Measurements from ENCODE around the gene GLRX2.

GLRX2 gene

DNA sequence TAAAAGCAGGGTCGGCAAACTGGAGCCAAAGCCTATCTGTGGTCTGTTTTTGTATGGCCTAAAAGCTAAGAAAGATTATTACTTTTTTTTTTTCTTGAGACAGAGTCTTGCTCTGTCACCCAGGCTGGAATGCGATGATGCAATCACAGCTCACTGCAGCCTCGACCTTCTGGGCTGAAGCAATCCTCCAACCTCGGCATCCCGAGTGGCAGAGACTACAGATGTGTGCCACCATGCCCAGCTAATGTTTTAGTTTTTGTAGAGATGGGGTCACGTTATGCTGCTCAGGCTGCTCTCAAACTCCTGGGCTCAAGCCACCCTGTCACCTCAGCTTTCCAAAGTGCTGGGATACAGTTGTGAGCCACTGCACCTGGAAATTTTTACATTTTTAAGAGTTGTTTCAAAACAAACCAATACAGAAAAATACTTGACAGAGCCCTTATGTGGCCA is 6.5 kb upstream of the GLRX2 start:
- DNase-seq (ENCODE audit: low read depth): no peak

DNA sequence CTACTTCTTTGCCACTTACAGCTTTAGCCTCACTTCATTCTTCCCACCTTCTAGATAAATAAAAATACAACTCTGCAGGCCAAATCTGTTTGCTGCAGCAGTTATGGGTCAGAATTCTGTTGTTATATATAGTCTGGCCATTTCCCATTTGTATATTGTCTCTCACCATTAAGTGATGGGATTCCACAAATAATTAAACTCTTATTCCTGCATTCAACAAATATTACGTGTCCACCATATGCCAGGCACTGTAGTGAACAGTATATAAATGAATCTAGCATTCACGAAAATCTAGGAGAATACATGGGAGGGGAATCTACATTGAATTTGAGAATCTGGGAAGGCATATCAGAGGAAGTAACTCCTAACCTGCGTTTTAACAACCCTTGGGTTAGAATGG is 5.7 kb upstream of the GLRX2 start:
- DNase-seq (ENCODE audit: low read depth): no peak

DNA sequence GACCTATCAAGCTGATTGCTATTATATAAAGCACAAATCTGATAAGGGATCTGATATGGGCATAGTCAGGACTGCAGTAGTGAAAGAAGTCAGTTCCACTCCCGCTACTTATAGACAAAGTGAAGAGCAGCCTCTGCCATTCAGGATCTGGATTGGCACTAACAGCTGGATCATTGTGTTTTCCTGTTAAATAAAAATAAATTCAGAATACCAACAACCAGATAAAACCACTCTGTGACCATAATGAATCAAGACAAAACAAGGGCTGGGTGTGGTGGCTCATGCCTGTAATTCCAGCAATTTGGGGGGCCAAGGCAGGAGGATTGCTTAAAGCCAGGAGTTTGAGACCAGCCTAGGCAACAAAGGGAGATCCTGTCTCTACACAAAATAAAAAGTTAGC is 5.0 kb upstream of the GLRX2 start:
- no peak for DNase-seq (ENCODE audit: low read depth)

DNA sequence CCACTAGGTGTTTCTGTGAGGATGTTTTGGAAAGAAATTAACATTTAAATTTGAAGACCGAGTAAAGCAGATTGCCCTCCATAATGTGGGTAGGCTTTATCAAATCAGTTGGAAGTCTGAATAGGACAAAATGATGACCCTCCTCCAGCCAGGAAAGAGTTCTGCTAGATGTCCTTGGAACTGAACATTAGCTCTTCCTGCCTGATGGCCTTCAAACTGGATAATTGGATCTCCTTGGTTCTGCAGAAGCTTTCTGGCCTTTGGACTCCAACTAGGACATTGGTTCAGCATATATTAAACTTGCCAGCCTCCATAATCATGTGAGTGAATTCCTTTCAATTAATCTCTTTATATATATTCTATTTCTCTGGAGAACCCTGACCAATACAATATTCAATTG is 4.4 kb upstream of the GLRX2 start:
- no peak for DNase-seq (ENCODE audit: low read depth)

DNA sequence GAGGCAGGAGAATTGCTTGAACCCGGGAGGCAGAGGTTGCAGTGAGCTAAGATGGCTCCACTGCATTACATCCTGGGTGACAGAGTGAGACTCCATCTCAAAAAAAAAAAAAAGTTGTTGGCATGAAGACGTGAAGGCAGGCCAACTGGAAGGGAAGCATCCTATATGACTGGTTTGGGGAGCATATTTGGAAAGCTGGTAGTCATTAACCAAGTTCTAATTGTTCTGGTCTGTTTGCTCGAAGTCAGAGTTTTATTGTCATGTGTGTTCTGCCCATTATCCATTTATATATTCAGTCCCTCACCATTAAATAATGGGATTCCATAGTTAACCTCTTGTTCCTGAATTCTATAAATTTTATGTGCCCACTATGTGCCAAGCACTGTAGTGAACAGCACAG is 3.3 kb upstream of the GLRX2 start:
- no peak for DNase-seq (ENCODE audit: low read depth)

DNA sequence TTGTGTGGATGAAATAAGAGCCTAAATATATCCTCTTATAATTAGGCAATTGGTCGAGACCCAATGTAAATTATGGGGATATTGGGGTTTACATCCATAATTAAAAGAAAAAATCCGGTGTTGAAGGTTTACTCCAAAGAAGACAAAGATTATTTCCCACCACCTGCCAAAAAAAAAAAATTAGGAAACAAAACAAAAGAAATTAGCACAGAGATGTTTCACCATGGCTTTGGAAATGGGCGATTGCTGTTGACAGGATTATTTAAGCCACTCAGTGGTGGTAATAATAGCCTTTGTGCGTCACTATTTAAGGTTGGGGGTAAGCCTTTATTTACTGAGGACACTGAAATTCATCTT is 585 bp upstream of the GLRX2 start:
- no peak for DNase-seq (ENCODE audit: low read depth)

DNA sequence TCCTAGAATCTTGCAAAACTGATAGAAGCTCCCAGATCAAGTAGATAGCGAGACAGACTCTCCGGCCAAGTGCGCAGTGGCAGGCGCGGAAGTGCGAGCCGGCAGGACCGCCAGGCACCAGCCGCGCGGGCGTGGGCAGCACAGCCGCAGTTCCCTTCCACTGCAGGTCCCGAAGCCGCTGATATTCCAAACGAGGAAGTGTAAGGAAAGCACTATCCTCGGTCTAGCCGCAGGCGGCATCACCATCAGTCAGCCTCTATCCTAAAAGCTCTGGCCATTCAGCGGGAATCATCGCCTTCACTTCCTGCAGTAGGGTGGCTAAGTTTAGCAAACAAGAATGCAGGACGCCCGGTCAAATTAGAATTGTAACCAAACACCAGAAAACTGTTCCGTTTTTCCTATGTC is 710 bp downstream of the GLRX2 start:
- no peak for DNase-seq (ENCODE audit: low read depth)

DNA sequence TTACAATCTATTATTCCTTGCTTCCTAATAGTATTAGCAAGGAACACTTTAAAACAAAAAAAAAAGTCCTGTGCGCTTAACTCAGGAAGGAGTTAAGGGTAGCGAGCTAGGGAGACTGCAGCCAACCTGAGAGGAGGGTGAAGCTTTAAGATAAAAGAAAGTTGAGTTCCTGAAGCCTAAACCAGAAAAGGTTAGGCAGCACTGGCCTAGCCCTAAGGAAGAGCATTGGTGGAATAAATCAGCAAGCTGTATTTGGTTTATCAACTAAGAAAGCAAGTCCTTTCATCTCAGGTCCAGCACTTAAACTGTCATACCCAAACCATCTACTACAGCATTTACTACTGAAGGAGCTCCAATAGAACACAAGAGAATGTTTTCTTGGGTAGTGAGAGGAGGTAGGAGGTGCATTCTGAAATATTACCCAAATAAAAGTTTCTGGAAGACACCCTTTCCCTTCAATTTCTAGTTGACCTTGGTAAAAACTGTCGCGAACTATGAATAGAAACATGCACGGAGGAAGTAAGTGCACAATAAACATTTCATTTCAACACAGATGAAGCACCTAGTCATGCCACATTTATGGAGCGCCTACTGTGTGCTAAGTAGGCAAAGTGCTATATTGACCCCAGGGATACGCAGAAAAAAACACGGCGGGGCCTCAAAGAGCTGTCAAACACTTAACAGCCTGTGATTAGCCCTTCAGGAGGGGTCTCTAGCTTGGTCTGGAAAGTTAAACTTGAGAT is 1.3 kb downstream of the GLRX2 start:
- DNase-seq (ENCODE audit: low read depth): no peak

DNA sequence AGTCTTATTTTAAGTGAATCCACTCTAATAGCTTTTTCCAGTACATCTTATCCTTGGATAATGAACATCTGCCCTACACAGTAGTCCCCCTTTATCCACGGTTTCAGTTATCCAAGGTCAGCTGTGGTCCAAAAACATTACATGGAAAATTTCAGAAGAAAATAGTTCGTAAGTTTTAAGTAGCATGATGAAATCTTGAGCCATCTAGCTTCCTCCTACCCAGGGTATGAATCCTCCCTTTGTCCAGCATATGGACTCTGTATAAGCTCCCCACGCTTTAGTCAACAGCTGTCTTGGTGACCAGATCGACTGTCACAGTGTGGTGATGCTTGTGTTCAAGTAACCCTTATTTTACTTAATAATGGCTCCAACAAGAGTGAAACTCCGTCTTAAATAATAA is 2.6 kb downstream of the GLRX2 start:
- no peak for DNase-seq (ENCODE audit: low read depth)

DNA sequence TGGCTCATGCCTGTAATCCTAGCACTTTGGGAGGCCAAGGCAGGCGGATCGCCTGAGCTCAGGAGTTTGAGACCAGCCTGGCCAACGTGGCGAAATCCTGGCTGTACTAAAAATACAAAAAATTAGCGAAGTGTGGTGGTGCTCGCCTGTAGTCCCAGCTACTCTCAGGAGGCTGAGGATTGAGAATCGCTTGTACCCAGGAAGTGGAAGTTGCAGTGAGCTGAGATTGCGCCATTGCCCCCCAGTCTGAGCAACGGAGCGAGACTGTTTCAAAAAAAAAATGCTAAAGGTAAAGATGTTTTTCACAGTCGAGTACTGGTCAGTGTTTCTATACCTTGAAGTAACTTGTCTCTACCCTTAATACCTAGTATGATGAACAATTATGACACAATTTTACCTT is 11.1 kb downstream of the GLRX2 start:
- DNase-seq (ENCODE audit: low read depth): no peak

DNA sequence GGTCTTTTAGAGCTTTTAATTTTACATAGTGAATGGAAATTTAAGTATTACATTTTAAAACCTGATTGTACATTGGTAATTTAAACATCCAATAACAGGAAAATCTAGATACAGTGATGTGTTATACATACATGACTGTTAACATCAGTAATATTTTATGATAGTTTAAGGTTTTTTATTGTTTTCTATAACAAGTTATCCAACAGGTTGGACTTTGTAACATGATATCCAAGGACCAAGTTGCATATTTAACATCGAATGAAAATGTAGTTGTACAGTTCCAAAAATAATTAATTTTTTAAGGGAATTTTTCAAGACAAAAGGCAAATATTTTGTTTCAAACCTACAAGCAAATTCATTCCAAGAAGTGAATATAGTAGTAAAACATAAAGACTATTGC is 14.3 kb downstream of the GLRX2 start:
- DNase-seq (ENCODE audit: low read depth): no peak

DNA sequence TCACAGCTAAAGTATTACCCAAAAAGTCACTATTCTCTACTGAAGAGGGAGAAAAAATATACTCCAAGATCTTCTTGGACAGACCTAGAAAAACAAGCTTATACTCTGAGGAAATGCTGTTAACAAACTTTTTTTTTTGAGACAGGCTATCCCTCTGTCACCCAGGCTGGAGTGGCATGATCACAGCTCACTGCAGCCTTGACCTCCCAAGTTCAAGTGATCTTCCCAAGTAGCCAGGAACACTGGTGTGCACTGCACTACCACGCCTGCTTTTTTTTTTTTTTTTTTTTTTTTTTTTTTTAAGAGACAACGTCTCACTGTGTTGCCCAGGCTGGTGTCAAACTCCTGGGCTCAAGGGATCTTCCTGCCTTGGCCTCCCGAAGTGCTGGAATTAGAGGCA is 17.3 kb downstream of the GLRX2 start:
- DNase-seq (ENCODE audit: low read depth): no peak

DNA sequence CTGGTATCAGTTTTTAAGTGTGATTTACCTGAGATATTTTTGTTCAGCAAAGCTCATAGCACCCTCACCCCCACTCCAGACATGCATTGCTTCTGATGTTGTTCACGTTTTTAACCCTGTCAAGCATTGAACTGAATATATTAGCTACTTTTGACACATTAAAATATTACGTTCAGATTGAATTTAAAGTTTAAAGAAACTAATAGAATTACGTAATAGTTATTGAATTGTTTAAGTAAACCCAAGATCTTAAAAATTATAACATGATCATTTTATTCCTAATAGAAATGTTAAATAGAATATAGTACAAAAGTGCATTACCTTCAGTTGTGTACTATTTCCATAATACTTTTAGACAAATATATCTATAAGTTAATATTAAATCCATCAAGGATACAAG is 18.9 kb downstream of the GLRX2 start:
- DNase-seq (ENCODE audit: low read depth): no peak

DNA sequence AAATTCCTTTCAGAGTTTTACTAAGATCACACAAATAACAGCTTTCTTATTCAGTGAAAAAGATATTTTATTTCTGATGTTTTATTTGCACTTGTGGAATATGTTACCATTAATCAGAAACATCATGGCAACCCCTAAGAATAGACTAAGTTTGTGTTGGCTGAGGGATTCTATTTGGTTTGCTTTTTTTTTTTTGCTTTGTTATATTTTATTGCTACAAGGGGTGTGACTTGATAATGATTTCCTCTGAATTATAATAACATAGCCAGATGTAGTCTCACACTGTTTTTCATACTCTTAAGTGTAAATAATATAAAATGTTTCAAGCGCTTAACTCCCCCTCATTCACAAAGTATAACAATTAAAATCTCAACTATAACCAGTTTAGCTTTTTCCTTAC is 20.0 kb downstream of the GLRX2 start:
- no peak for DNase-seq (ENCODE audit: low read depth)

DNA sequence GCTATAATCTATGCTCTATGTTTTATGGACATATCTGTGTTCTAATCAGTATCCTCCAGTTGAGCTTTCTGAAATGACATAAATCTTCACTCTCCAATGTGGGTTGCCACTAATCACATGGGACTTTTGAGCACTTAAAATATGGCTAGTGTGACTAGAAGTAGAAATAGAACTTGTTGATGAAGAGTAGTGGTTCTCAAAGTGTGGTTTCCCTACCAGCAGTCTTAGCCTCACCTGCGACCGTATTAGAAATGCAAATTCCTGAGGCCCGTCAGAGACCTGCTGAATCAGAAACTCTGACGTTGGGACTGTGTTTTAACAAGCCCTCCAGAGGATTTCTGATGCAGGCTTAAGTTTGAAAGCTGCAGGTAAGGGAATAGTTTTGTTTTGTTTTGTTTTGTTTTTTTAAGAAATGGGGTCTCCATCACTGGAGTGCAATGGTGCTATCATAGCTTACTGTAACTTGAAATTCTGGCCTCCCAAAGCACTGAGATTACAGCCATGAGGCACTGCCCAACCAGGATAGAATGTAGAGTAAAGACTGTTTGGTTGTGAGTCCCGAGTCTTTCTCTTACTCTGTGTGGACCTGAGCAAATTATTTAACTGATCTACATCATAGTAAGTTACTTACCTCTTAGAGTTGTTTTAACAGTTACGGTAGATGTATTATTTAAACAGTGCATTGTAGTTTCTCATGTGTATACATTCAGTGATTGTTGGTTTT is 21.7 kb downstream of the GLRX2 start:
- DNase-seq (ENCODE audit: low read depth): no peak

DNA sequence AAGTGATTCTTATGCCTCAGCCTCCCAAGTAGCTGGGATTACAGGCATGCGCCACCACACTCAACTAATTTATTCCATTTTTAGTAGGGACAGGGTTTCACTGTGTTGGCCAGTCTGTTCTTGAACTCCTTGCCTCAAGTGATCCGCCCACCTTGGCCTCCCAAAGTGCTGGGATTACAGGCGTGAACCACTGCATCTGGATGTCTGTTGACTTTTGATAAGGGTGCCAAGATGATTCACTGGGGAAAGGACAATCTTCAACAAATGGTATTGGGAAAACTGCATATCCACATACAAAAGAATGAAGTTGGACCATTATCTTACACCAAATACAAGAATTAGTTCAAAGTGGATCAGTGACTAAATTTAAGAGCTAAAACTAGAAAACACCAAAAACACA is 26.0 kb downstream of the GLRX2 start:
- DNase-seq (ENCODE audit: low read depth): no peak

DNA sequence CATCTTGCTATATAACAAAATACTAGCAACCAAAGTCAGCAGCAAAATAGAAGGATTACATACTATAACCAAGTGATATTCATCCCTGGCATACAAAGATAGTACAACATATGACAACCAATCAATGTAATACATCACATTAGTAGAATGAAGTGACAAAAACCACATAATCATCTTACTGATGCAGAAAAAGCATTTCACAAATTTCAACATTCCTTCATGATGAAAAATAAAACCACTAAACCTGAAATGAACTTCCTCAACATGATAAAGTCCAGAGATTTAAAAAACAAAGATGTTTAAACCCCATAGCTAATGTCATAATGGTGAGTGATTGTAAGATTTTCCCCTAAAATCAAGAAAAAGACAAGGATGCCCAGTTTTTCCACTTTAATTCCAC is 27.2 kb downstream of the GLRX2 start:
- no peak for DNase-seq (ENCODE audit: low read depth)

DNA sequence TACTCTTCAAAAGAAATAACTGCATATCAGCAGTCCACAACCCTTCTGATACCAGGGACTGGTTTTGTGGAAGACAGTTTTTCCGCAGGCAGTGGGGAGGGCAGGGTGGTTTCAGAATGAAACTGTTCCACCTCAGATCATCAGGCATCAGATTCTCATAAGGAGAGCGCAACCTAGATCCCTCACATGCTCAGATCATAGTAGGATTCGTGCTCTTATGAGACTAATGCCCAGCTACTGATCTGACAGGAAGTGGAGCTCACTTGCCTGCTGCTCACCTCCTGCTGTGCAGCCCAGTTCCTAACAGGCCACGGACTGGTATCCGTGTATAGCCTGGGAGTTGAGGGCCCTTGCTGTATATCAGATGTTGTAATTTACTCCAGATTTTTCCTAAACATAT is 34.3 kb downstream of the GLRX2 start:
- DNase-seq (ENCODE audit: low read depth): no peak

DNA sequence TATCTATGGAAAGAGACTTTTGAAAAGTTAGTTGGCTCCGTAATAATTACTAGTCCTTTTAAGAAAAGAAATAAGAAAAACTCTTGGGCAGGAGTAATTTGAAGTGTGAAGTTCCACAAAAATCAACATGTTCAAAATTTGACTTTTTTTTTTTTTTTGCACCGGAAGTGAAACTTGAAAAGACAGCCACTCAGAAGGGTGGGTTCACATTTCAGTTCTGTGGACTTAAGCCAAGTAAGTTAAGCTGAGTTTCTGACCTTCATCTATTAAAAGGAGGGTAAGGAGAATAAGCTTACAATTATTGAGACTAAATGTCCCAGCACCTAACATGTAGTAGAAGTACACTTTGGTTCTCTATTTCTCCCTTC is 34.8 kb downstream of the GLRX2 start:
- DNase-seq (ENCODE audit: low read depth): no peak

DNA sequence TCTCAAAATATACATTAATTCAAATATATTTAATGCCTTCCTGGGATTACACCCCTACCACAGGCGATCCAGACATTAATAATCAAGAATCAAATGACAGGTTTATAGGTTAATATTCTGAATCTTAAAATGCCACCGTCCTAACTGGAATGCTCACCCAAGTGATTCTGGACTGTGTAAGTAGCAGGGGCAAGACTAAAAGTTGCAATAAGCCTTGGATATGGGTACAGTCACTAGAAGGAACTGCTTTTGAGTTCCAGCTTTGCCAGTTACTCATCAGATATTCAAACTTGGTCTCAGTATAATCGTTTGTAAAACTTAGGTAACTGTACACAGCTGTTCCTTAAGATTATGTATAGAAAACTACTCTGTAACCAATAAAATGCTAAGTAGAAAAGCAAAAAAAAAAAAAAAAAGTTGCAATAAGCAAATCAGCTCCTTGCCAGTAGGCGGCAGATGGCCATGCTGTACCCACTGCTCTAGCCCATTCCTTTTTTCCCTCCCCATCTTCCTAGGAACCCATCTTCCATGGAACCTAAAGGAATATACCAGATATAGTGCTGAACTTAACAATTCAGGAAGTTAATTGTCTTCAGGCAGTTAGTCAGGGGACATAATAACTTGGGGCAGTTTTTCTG is 35.3 kb downstream of the GLRX2 start:
- DNase-seq (ENCODE audit: low read depth): no peak

DNA sequence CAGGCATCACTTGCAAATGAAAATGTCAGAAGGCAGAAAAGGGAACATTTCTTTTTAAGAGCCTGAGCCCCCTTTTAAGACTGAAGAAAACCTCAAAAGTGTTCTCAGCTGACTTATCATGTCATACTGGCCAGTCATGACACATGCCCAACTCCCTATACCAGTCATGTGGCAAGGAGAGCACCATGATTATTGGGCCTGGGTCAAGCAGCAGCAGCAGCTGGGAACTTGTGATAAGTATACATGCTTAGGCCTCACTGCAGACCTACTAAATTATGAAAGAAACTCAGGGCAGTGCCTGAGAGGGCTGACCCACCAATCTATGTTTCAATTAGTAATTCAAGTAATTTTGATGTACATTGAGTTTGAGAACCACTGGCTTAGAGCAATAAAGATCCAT is 37.2 kb downstream of the GLRX2 start:
- no peak for DNase-seq (ENCODE audit: low read depth)

DNA sequence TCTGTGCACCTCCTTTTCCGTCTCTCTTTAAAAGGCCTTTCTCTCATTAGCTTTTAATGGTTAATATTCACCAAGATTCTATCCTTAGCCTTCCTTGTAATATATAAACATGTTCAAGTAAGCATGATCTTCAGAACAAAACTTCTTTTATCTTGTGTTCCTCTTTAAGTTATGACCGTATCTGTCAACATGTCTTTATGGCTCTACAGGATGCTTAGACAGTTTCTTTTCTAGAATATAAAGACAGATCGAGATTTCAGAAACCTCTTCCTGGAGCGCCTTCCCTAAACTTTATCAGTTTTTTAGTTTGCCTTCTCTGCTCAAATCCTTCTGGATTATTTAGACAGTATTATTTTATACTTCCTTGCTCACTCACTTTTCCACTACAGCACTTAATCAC is 38.6 kb downstream of the GLRX2 start:
- no peak for DNase-seq (ENCODE audit: low read depth)

DNA sequence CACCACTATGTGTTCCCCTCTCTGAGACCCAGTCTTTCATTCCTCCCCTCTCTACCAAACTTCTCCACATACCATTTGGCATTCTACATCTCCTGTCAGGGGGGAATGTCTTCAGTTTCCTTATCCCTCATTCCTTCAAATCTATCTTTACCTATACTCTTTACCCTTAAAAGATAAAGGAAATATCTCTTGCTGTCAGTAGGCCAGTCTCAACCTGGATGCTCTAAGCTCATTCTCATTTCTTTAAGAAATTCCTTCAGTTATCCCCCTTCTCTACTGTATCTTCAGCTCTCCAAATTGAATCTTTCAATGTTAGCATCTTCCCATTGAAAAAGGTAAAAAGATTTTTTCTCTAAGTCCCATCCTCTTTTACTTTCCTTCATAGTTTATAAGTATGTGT is 39.3 kb downstream of the GLRX2 start:
- no peak for DNase-seq (ENCODE audit: low read depth)

Measured in stimulated activated CD8-positive, alpha-beta memory T cell treated with anti-CD3 and anti-CD28 coated beads, Interleukin-12 subunit alpha, Interleukin-12 subunit beta, amount 100 ng/mL, for 4 hours (primary cell).